GM18520 (cell line): ENCODE results near the gene SENP5.

Experiments used
- ATAC-seq: cut with Tn5 transposase; IDR thresholded peaks from one replicate; pipeline ENCODE4 v1.9.1; 2021; ENCODE audit not compliant: unreplicated experiment

Gene SENP5

DNA sequence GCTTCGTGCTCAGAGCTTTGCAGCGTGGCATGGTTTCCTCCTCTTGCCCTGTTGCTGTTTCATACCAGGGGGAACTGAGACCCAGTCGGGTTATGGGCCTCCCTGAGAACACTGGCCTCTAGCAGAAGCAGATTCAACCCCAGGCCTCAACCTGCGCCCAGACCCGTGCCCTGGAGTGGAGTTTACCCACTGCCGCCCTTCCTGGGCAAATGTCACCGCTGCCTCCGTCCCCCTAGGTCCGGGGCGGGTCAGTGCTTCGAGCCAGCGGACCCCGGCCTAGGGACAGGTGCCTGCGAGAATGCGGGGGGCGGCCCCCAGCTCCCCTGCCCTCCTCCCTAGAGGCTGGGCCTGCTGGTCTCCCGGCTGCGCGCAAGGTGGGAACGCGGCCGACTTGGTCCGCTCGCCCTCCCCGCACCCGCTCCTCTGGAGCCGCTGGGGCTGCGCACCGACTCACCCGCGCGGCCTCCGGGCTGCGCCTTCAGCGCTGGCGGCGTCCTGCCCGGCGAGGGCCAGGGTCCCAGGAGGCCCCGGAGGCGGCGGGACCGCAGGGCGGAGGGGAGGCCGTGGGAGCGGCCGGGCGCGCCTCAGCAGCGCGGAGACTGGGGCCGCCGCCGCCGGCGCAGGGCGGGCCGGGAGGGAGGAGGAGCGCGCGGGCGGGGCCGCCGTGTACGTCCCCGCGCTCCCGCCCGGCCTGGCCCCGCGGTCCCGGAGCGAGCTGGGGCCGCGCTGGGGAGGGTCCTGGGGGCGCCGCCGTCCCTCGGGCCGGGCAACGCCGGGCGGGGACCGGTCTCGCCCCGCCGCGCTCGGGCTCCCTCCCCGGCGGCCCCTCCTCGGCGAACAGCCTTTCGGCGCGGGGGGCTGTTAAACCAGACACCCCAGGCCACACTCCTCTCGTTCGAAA is 100.8 kb downstream of the SENP5 start, which contains the start of gene PIGZ:
PIGZ (minus strand) TSS at position 601 of the 901 bp plus-strand sequence. CDS start 16,802 bp downstream, outside the sequence.
- peak; percentile 35 for ATAC-seq

DNA sequence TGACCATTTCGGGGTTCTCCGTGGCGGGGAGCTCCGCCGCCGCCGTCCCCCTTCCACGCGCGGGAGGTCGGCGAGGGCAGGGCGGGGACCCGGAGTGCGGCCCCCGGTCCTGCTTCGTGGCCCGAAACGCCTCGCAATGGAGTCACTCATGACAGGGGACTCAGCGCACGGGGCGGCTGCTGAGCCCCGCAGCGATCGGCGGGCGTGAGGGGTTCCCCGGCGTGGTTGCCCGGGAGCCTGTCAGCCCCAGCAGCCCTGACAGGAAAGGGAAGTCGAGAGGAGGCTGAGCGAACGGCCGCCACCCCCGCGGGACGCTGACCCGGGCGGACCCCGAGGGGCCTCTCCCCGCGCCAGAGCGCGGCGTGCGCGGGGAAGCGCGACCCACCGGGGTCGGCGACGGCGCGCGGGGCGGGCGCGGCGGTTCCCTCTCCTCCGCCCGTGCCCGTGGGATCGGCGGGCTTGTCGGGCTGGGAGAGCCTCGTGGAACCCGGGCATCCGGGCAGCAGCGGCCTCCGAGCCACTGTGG is 101.5 kb downstream of the SENP5 start:
- ATAC-seq = peak; percentile 21

DNA sequence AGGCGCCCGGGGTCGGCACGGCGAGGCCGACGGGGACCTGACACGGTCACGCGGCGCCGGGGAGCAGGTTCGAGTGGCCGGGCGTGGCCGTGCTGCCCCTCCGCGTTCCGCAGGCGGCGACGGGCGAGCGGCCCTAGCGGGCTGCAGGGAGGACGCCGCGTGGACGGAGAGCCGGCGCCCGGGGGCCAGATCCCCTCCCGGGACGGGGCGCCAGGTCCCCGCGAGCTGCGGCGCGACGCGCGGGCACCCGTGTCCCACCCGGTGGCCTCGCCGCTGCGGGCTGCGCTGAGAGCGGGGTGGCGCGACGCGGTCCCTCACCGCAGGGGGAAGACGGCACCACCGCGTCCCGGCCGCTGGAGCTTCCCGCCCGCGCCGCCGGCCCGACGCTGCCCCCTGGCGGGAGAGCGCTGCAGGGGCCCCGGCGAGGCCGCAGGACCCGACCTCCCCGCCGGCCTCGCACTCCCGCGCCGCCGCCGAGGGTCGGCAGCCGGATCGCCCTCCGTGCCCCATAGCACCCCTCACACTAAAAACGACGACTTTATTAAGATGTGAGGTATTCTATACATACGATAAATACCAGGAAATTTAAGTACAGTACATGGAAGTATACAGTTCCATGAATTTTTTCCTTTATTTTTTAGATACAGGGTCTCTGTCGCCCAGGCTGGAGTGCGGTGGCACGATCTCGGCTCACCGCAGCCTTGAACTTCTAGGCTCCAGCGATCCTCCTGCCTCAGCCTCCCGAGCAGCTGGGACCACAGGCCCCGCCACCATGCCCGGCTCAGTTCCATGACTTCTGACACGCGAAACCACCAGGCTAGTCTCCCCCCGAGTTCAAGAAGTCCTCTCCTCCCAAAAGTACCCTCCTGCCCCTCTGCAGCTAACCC is 102.2 kb downstream of the SENP5 start:
- ATAC-seq = peak; percentile 65

DNA sequence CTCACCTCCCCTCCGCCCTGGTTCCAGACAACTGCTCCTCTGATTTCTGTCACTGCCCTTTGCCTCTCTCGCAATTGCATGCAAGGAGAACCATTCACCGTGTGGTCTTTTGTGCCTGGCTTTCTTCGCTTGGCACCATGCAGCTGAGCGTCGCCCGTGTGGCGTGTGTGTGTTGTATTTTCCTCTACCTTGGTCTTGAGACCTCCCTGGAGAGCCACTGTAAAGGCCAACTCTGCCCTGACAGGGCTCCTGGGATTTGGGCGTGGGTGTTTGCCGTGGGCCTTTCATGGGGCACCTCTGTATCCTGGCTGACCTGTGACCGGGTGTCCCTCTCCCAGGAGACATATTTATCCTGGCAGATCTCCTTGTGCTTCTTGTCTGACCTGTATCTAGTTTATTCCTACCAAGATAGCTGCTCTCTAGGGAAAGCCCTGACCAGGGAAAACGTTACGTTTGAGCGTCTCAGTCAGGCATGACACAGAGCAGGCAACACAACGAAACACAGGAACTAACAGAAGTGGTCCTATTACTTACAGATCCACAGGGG is 102.9 kb downstream of the SENP5 start:
- no peak for ATAC-seq

DNA sequence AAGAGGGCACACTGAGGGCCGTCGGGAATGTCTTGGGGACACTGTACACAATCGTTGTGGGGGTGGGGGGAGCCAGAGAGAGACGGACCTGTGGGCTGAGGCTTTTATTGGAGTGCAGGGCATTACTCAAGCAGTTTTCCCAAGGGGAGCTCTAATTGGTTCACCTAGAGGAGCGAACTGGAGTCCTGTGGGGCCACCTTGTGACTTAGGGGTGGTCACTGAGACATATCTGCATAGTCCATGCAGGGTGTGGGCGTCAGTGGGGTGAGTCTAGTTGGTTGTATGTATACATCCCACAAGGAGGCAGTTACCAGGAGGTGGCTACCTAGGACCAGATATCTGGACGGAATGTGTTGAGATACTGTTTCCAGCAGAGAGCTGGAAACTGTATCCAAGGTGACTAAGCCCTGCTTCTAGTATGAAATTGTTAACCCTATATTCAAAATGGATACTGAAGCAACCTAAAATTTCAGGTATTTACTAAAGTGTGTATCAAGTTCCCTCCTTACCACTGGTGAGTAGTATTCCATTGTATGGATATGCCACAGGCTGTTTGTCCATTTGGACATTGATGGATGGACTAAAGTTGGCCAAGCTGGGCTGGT is 103.5 kb downstream of the SENP5 start:
- no peak for ATAC-seq

DNA sequence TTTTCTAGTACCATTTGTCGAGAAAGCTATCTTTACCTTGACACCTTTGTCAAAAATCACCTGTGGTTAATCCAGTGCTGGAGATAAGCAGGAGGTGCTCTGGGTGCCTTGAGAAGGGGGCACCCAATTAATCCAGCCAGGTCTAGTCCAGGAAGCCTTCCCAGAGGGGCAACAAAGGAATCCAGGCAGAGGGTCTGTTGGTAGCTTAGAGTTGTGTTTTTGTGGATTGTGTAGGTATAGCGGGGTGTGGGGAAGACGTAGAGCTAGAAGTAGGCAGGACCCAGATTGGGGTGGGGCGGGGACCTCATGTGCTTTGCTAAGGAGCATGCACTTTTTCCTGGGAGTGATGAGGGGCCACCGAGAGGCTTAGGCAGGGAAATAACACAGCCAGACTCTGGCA is 106.9 kb downstream of the SENP5 start:
- no peak for ATAC-seq

DNA sequence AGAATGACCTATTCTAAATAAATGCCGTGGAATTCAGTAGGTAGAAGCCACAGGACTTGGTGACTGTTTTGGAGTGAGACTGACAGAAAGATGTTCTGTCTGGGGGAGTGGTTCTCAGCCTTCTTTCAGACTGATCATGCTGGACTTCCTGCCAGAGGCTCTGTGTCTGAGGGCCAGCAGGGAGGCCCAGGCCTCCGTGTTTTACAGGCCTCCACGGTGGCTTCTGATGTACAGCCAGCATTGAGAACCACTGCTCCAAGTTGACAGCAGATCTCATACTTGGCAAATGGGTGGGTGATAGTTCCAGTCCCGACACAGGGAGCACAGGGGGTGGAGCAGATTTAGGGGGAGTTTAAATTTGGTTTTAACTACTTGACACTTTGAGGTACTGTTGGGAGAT is 107.6 kb downstream of the SENP5 start:
- no peak for ATAC-seq

DNA sequence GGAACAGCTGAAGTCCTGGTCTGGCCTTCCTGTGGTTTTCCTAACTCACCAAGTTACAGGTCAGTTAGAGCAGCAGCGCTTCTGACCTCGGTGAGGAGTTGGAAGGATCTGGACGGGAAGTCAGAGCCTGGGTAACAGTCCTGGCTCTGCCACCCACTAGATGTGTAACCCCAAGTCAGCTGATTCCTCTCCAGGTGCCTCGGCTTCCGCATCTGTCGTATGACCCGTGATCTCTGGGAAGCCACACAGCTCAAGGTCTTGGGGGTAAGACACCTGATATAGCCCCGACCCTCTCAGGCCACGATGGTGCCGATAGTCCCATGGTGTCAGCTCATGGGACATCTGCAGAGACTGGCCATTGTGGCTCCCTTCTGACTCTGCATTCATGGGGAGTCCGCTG is 109.2 kb downstream of the SENP5 start:
- no peak for ATAC-seq

DNA sequence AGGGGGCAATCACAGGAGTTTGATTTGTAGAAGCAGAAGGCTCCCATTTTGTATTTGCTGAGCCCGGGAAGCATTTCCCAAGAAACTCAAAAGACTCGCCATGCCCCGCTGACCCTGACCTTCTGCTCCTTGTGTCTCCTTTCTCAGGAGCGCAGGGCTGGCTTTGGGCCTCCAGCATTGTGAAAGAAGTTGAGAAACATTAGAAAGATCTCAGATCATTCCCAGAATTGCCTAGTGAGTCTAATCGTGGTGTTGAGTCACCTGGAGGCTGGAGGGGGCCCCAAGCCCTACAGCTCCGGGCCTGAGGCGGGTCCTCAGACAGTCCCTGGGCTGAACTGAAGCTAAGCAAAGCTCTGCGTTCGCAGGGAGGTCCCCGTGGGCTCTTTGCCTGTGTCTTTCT is 111.8 kb downstream of the SENP5 start:
- no peak for ATAC-seq

DNA sequence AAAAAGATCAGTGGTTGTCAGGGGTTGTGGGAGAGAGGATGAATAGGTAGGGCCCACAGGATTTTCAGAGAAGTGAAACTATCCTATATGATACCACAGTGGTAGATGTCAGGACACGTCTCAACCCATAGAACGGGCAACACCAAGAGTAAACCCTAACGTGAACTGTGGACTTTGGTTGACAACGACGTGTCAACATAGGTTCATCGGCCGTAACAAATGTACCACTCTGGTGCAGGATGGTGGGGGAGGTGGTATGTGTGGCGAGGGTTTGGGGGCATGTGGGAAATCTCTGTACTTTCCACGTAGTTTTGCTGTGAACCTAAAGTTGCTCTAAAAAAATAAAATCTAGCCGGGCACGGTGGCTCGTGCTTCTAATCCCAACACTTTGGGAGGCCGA is 113.9 kb downstream of the SENP5 start:
- no peak for ATAC-seq

DNA sequence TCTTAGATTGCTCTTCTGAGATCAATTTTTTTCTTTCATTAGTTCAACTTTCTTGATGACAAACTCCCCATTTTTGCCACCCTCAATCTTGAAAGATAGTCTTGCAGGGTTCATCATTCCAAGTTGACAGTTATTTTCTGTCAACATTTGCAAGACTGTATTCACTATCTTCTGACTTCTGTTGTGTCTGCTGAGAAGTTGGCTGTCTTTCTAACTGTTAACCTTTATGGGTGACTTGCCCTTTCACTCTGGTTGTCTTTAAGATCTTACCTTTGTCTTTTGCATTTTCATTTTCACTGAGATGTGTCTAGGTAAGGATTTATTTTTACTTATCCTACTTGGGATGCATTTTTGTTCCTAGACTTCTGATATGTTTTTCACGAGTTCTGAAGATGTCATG is 115.5 kb downstream of the SENP5 start:
- ATAC-seq = no peak
